ENCODE data around the gene RASGRP2.
A peak's percentile ranks its signal among the peaks of the same experiment; 100 is the strongest.

The RASGRP2 gene

GRCh38 chr11:64776875-64777274, 32.9 kb upstream of the RASGRP2 start:
- TF ChIP-seq ZFX (IDR thresholded peaks at IDR 0.05) (no peak), CTCF (conservative IDR thresholded peaks at IDR 0.05) (no peak)
- peak overlapping the region; percentile 97; the same call in 1 of the 2 replicates for H3K27ac ChIP-seq

- no peak overlapping the region for H3K27ac ChIP-seq
- no peak for TF ChIP-seq CTCF (conservative IDR thresholded peaks at IDR 0.05)
- TF ChIP-seq ZFX (IDR thresholded peaks at IDR 0.05): no peak
Observed at GRCh38 chr11:64776425-64776824, 32.5 kb upstream of the RASGRP2 start.

- TF ChIP-seq ZFX (IDR thresholded peaks at IDR 0.05) (no peak), CTCF (conservative IDR thresholded peaks at IDR 0.05) (no peak)
- H3K27ac ChIP-seq: no peak overlapping the region
Observed at GRCh38 chr11:64774144-64774543, 30.2 kb upstream of the RASGRP2 start.

- TF ChIP-seq ZFX (IDR thresholded peaks at IDR 0.05) (no peak), CTCF (conservative IDR thresholded peaks at IDR 0.05) (no peak)
- H3K27ac ChIP-seq: no peak overlapping the region
Observed at GRCh38 chr11:64772303-64773018, 28.5 kb upstream of the RASGRP2 start.

GRCh38 chr11:64771861-64772260, 27.9 kb upstream of the RASGRP2 start:
- H3K27ac ChIP-seq: no peak overlapping the region
- TF ChIP-seq ZFX (IDR thresholded peaks at IDR 0.05): no peak
- no peak for TF ChIP-seq CTCF (conservative IDR thresholded peaks at IDR 0.05)

- TF ChIP-seq ZFX (IDR thresholded peaks at IDR 0.05): no peak
- no peak for TF ChIP-seq CTCF (conservative IDR thresholded peaks at IDR 0.05)
- H3K27ac ChIP-seq: no peak overlapping the region
Observed at GRCh38 chr11:64770120-64770519, 26.2 kb upstream of the RASGRP2 start.

- H3K27ac ChIP-seq: no peak overlapping the region
- TF ChIP-seq ZFX (IDR thresholded peaks at IDR 0.05): no peak
- TF ChIP-seq CTCF (conservative IDR thresholded peaks at IDR 0.05): no peak
Observed at GRCh38 chr11:64769283-64769682, 25.3 kb upstream of the RASGRP2 start.

Measured in C4-2B (cell line).